Glomerular endothelial cell (primary cell): ENCODE data around the gene LSAMP. TPM values are rescaled to one million over a fixed set of nuclear protein-coding genes. Genes with fewer than 3 reads are reported as not detected.

Experiments used
- DNase-seq: peaks from one replicate; pipeline ENCODE4 v3.0.0-alpha.2; 2011; ENCODE audit warnings: low read depth, low spot score; ENCODE audit errors: extremely low read depth
- total RNA-seq: library from RNA; depleted of rRNA; stranded (reverse); fragments of >200 nt; gene quantifications from 2 replicates; pipeline ENCODE4 v1.2.3, GENCODE V29; 2015

Gene LSAMP
- total RNA-seq, 1 donor from 2014 or later, result 2.1 TPM

GRCh38 chr3:116300226-116300625 is 145.1 kb downstream of the LSAMP start:
- no peak for DNase-seq

- DNase-seq, result no peak
Measured at GRCh38 chr3:116299646-116300081, 145.6 kb downstream of the LSAMP start.

DNA sequence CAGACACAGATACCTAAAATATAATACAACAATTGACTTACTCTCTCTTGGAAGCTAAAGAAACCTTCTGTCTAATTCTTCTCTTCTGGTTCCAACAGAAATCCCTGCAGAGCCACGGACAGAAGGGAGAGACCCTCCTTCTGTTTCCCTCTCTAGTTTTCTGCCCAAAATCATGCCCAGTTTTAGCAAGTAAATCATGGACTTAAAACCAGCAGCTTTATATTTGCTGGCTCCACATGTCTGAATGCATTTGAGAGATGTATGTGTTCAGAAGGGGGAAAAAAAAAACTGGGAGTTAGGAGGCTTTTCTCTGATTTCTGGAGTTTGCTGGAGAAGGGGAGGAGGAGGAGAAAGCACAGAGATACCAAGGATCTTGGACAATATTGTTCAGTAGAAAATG is 147.1 kb downstream of the LSAMP start:
- no peak for DNase-seq

DNA sequence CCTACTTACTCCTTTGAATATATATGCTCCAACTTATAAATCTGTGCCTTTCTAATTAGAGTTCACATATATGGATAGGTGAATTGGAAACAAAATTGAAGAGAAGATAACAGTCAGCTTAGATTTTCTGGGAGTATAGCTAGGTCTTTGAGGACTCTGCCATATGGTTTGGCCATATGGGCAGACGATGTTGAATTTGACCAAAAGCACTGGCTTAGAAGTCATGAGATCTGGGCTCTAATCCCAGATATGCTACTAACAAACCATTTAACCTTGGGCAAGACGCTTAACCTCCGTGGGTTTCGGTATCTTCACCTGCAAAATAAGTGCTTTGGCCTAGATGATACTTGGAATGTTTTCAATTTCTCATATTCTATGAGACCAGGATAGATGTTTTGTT is 154.1 kb downstream of the LSAMP start:
- no peak for DNase-seq

- no peak for DNase-seq
Measured at GRCh38 chr3:116288485-116288884, 156.8 kb downstream of the LSAMP start.

DNA sequence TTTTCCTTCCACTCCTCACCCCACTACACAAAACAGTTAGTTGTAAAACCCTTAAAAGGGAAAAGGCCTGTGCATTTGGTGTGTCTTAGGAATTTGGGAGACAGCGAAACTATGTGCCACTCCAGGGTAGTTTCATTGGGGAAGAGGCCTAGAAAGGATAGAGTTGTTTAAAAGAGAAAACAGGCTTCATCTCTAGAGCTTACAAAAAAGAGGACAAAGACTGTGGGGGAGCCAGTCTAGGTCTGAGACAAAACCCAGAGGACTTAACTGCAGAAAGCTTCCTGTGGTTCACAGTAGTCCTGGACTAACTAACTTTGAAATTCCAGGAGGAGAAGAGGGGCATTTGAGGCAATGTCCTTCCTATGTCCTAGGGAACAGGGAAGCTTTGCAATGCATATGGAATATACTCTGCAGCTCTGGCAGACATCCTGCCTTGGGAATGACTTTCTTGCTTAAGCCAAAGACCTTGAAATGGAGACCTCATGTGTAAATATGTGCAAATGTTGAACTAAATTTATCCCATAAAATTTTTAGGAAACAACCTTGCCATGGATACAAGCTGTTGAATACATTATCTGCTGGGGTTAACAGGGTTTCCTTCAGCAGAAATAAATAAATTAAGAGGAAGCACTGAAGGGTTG is 159.4 kb downstream of the LSAMP start:
- no peak for DNase-seq

DNA sequence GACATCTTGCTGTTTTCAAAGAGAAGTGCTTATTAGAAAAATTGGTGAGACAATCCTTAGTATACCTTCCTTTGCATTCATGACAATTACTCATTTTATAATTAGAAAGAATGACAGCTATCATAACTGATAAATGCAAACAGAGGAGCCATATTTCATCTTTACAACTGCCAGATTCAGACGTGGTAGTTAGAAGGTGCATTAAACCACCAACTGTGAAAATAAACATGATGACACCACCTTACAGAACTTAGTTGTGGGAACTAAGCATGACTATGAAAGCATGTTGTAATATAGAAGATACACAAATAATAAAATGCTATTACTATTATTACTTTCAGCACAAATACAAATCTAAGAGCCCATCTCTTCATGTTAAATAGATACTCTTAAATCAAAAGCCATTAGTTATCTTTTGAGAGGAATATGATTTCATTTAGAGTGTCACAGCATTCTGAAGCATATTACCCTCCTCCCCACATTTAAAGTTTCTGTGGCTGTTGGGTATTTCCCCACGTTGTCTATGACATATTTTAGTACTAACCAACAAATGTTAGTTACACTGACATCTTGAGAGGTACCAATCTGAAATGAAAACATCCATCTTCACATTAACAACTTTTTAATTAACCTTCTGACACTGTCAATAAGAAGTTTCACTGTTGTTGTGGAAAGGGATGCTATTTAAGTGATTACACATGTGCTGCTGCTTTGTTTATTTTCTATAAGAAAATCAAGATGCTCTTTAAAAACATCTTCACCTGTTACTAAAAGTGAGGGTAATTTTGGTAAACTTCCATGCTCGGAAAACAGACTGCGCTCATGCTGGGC is 163.8 kb downstream of the LSAMP start:
- DNase-seq, result no peak

- no peak for DNase-seq
Measured at GRCh38 chr3:116280130-116280740, 165.1 kb downstream of the LSAMP start.

DNA sequence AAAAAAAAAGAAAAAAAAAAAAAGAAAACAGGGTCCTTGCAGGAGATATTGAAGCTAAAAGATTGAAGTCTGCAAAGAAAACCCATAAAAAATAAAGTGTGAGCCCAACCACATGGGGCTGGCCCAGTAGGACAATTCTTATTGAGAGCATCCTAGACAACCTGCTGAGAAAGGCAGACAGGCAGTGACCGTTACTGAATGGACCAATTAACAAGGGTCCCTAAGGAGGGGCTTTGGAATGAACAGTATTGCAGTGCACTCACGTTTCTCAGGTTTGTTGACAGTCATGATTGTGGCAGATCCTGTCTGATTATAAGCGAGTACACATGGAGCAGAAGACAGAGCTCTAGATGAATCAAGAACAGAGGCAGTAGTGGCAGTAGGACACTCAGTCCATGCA is 168.6 kb downstream of the LSAMP start:
- no peak for DNase-seq

DNA sequence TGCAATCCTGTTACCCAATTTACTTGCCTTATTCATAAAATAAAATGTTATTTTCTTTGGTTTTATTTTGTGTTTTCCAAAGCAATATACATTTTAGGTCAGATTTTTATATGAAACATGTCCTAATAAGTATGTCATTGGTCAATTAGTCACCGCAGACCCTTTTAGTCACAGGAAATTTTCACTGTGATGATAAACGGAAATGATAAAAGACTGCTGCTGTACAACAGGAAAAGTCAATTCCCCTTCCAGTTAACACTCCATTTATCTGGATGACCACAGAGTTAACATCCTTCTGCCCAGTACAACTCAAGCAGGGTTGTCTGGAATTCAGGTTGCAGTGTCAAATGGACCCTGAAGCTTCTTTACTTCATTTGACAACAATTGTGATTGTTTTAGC is 175.2 kb downstream of the LSAMP start:
- DNase-seq, result peak; percentile 27

GRCh38 chr3:116267116-116267515 is 178.2 kb downstream of the LSAMP start:
- DNase-seq, result no peak

DNA sequence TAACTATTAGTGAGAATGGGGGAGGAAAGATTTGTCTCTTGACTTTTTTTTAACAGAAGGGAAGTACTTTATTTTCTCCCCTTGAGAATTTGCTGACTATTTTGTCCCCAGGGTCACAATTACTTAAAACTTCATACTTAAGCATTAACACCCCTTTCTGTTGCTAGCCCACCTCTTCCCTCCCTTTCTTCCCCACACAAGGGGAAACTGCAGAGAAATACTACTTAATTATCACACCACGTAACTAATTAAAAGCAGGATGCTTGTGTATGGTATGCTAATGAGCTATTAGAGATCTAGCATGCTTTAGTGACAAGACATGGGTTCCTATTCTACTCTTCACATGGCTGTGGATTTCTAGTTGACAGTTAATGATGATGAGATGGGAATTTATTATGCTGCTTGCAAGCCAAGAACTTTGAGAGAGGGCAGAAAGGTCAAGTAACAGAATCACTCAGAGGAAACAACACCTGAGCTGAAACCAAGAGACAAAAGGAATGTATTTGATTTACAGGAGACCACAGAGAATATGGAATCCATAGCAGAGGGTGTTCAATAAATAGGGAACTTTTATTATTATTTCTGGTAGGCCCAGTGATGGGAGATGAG is 179.2 kb downstream of the LSAMP start:
- DNase-seq, result no peak

GRCh38 chr3:116265320-116265695 is 180.0 kb downstream of the LSAMP start:
- DNase-seq, result no peak

DNA sequence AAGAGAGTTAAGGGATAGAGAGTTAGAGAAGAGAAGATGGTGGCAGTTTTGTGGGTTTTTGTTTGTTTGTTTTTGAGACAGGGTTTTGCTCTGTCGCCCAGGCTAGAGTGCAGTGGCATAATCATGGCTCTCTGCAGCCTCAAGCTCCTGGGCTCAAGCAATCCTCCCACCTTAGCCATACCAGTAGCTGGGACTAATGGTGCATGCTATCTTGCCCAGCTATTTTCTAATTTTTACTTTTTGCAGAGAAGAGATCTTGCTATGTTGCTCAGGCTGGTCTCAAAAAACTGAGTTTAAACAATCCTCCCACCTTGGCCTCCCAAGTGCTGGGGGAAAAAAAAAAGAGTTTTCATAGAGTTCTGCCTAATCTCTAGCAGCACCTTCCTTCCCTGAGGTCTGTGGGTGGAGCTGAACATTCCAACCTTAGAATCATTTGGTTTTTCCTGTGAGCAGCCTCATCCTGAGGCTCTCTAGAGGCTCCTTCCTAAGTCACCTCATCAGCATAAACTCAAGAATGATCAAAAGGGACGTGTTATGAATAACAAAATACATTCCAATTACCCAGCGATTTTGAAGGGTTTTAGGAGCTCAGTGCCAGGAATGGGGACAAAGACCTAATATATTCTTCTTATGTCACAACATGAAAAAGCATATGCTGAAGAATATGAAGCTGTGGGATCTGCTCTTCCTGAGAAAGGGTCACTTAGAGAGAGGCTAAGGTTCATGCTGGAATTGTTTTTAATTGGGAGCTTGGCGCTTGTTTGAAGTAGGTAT is 180.6 kb downstream of the LSAMP start:
- no peak for DNase-seq

DNA sequence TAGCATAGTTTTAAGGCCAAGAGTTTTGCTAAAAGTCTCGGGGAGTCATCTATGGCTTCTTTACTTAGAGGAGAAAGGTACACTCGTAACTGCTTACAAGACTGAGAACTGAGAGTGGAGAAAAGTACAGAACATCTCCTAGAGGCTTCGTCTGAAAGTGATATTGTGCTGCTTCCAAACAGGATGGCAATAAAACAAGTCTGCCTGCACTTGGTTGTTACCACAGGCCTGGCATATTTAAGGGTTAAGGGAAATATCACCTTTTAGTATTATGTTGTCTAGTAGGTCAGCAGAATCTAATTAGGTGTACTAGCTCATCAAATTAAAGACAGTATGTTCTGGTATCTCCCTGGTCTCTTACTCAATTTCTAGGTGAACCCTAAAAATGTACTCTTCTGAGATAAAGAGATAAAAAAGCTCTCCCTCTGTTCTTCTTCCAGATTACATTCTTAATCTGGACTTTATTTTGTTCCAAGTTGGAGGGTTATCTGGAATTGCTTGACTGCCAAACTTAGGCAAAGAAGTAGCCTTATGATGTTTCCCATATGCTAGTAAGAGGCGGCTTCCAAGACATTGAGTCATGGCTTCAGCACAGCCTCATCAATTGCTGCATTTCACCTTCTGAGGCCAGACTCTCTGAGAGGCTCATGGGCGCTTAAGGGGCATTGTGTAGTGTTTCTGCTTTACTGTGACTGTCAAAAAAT is 181.3 kb downstream of the LSAMP start:
- DNase-seq, result no peak

GRCh38 chr3:116260491-116260890 is 184.8 kb downstream of the LSAMP start:
- DNase-seq, result no peak

GRCh38 chr3:116259984-116260383 is 185.3 kb downstream of the LSAMP start:
- DNase-seq, result no peak

DNA sequence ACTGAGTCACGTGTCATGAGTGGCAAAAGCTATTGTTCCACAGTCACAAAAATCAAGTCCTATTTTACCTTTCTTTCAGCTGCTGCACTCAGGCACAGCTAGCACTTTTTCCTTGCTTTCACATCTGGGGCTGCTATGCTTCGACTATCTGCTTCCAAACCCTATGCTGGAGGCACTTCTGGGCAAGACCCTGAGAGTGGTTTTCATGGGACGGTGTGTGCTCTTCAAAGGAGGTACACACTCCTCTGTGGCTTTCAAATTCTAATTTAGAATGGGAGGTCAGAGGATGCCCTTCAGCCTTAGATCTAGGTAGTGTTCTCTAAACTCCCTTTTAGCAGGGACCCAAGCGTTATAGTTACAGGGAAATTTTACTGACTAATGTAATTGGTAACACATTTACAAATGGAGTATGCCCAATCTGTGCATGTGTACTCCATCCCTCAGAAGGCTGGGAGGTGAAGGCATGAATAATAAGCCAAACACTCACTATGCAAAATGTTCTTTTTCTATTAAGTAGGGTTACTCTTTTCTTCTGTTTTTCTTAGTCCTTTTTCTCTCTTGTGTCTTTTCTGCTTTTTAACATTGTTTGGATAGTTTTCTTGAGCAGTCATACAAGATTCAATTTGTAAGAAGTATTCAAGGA is 188.3 kb downstream of the LSAMP start:
- no peak for DNase-seq

- no peak for DNase-seq
Measured at GRCh38 chr3:116254541-116254940, 190.7 kb downstream of the LSAMP start.

DNA sequence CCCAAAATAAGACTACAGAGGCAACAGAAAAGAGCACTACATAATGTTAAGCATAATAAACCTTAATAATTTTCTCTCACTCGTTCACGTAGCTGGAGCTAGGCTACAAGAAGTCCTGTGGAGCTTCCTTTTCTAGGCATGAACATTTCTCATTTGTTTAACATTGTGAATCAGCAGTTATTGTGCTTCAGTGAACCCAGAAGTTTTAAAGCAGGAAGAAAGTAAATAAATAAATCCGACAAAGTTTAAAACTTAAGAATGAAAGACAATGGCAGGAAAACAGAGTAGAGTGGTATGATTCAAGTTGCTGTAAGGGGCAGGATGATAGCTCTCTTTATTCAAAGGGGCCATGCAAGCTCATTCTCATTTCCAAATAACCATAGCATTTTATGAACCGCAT is 191.8 kb downstream of the LSAMP start:
- peak; percentile 12 for DNase-seq
